Tongue (tissue), 2 donors: ENCODE data around the gene CLDN6. TPM values are rescaled to one million over a fixed set of nuclear protein-coding genes. Genes with fewer than 3 reads are reported as not detected.

ENCODE experiments used
- DNase-seq: peaks from one replicate; pipeline ENCODE4 v3.0.0-alpha.2; 2015
- total RNA-seq: library from RNA; depleted of rRNA; stranded (reverse); fragments of >200 nt; gene quantifications from one replicate; pipeline ENCODE4 v1.2.3, GENCODE V29; 2014

CLDN6 gene
- total RNA-seq, 1 donor from 2014 or later = not detected

- DNase-seq = peak; percentile 90
These were observed 10.2 kb upstream of the CLDN6 start for GRCh38 chr16:3027983-3028715.

GRCh38 chr16:3027489-3027795 is 9.5 kb upstream of the CLDN6 start:
- no peak for DNase-seq

- DNase-seq = no peak
These were observed 8.9 kb upstream of the CLDN6 start for GRCh38 chr16:3026609-3027488.

GRCh38 chr16:3026003-3026378 is 8.0 kb upstream of the CLDN6 start:
- DNase-seq = no peak

- no peak for DNase-seq
These were observed 7.3 kb upstream of the CLDN6 start for GRCh38 chr16:3025032-3026002.

- DNase-seq = peak; percentile 99
These were observed 5.9 kb upstream of the CLDN6 start, which contains the start of the genes HCFC1R1 and THOC6 for GRCh38 chr16:3023669-3024478. HCFC1R1 (minus strand) TSS chr16:3023942; CDS start chr16:3023941, 1 bp downstream. THOC6 (plus strand) TSS chr16:3024035; CDS start chr16:3024327, 292 bp downstream.

- DNase-seq = peak; percentile 79
These were observed 5.4 kb upstream of the CLDN6 start for GRCh38 chr16:3023415-3023668.

GRCh38 chr16:3022684-3023414 is 4.9 kb upstream of the CLDN6 start:
- no peak for DNase-seq

- DNase-seq = peak; percentile 93
These were observed 4.3 kb upstream of the CLDN6 start for GRCh38 chr16:3022208-3022683.

GRCh38 chr16:3021449-3022207 is 3.6 kb upstream of the CLDN6 start:
- peak; percentile 90 for DNase-seq

- peak; percentile 78 for DNase-seq
These were observed 2.8 kb upstream of the CLDN6 start for GRCh38 chr16:3020604-3021448.

- peak; percentile 90 for DNase-seq
These were observed 2.2 kb upstream of the CLDN6 start, which contains the start of gene TNFRSF12A for GRCh38 chr16:3020247-3020603. TNFRSF12A (plus strand) TSS chr16:3020368; CDS start chr16:3020398, 30 bp downstream.

GRCh38 chr16:3019594-3020246 is 1.7 kb upstream of the CLDN6 start:
- DNase-seq = no peak

GRCh38 chr16:3017344-3017743 is 639 bp downstream of the CLDN6 start:
- no peak for DNase-seq

- no peak for DNase-seq
These were observed 2.0 kb downstream of the CLDN6 start for GRCh38 chr16:3015865-3016521.

GRCh38 chr16:3014971-3015370 is 3.0 kb downstream of the CLDN6 start:
- DNase-seq = no peak

- DNase-seq = no peak
These were observed 3.8 kb downstream of the CLDN6 start for GRCh38 chr16:3013998-3014690.
